Prostate gland (tissue), 2 donors: ENCODE data around the gene METTL25B. TPM values are rescaled to one million over a fixed set of nuclear protein-coding genes. Genes with fewer than 3 reads are reported as not detected.

Experiments used
- DNase-seq: peaks from one replicate; pipeline ENCODE4 v3.0.0-alpha.2; 2019; ENCODE audit warnings: low spot score
- H3K27ac ChIP-seq, 2 donors: fragments of 200-600 bp; sonication (generic); 2 replicates each; pipeline ENCODE4 v1.5.1; 2017 to 2019
- H3K27me3 ChIP-seq: fragments of 200-600 bp; sonication (generic); replicated peaks from 2 replicates; pipeline ENCODE4 v1.5.1; 2019; ENCODE audit not compliant: insufficient read depth
- H3K36me3 ChIP-seq, 2 donors: fragments of 200-600 bp; sonication (generic); 1 replicate in 1 of 2; 2 replicates in 1 of 2; pipeline versions ENCODE4 v1.5.1 to v1.8.1; 2017 to 2019
- H3K4me1 ChIP-seq: fragments of 200-600 bp; sonication (generic); replicated peaks from 2 replicates; pipeline ENCODE4 v1.5.1; 2019
- H3K4me3 ChIP-seq, 2 donors: fragments of 200-600 bp; sonication (generic); 2 replicates each; pipeline ENCODE4 v1.5.1; 2017 to 2019
- H3K9me3 ChIP-seq: fragments of 200-600 bp; sonication (generic); 2 replicates; pipeline ENCODE4 v1.5.1; 2017
- CTCF ChIP-seq, 4 experiments: fragments of 200-600 bp in 2 of 4; fragments of 450-650 bp in 2 of 4; sonication (generic) in 2 of 4; IDR thresholded peaks; 1 replicate in 3 of 4; 2 replicates in 1 of 4; pipeline ENCODE4 v1.5.1; 2016 to 2019; ENCODE audit warnings: antibody characterized with exemption in 4 of 4, mild to moderate bottlenecking in 2 of 4, moderate library complexity in 2 of 4
- POLR2A ChIP-seq: fragments of 450-650 bp; IDR thresholded peaks from one replicate; pipeline ENCODE4 v1.6.1; 2016; ENCODE audit warnings: antibody characterized with exemption, mild to moderate bottlenecking
- POLR2AphosphoS5 ChIP-seq: sonication (generic); formaldehyde crosslinking; IDR thresholded peaks from one replicate; pipeline ENCODE4 v1.6.1; 2017; ENCODE audit warnings: antibody characterized with exemption
- WGBS: methylation state at CpG from one replicate; pipeline ENCODE4 v1.1.5; 2018; 5-methylcytosine and 5-hydroxymethylcytosine counted together
- intact Hi-C: fragments of 100-400 bp; cut with DNase I; formaldehyde crosslinking; loops from one replicate; pipeline ENCODE4 v1.14.2; 2022
- total RNA-seq, 2 donors: library from RNA; depleted of rRNA; stranded (reverse); fragments of >200 nt; gene quantifications; one replicate each; pipeline ENCODE4 v1.1.0, GENCODE V29; 2016

Gene METTL25B
- total RNA-seq, 2 donors from 2014 or later: 62.0 to 69.5 TPM

GRCh38 chr1:156772728-156773497, 44.6 kb downstream of the METTL25B start:
- no peak for DNase-seq
- H3K27me3 ChIP-seq: no peaks in the 10 kb centered on the region
- TF ChIP-seq POLR2A (no peak), CTCF (IDR thresholded peaks at IDR 0.05) (no peak), POLR2AphosphoS5 (no peak)
- H3K9me3 ChIP-seq: no peaks in the 10 kb centered on the region
- H3K4me1 ChIP-seq: peaks cover 5% of the 10 kb centered on the region
- no peak overlapping the region for H3K27ac ChIP-seq
- no peaks in the 10 kb centered on the region for H3K36me3 ChIP-seq
- intact Hi-C loops: no loop called here
- no peak overlapping the region for H3K4me3 ChIP-seq
- WGBS: 57% methylated on average over 9 of the region's 9 CpGs

- H3K27ac ChIP-seq: no peak overlapping the region
- intact Hi-C loops: no loop called here
- WGBS: 87% methylated on average over 3 of the region's 3 CpGs
Observed at GRCh38 chr1:156773607-156774006, 45.3 kb downstream of the METTL25B start.

GRCh38 chr1:156775799-156776198, 47.5 kb downstream of the METTL25B start:
- intact Hi-C loops: no loop called here

More at GRCh38 chr1:156773607-156774006, 45.3 kb downstream of the METTL25B start:
- TF ChIP-seq CTCF (IDR thresholded peaks at IDR 0.05): no peak
- no peak for TF ChIP-seq POLR2AphosphoS5
- no peak for TF ChIP-seq POLR2A
- H3K36me3 ChIP-seq: no peaks in the 10 kb centered on the region
- DNase-seq: no peak
- no peaks in the 10 kb centered on the region for H3K27me3 ChIP-seq
- peaks cover 5% of the 10 kb centered on the region for H3K4me1 ChIP-seq
- no peaks in the 10 kb centered on the region for H3K9me3 ChIP-seq
- H3K4me3 ChIP-seq: no peak overlapping the region

GRCh38 chr1:156776942-156777341, 48.7 kb downstream of the METTL25B start:
- Histone ChIP-seq H3K9me3 (no peaks in the 10 kb centered on the region), H3K4me1 (no peaks in the 10 kb centered on the region), H3K4me3 (no peak overlapping the region), H3K27me3 (no peaks in the 10 kb centered on the region), H3K27ac (no peak overlapping the region), H3K36me3 (no peaks in the 10 kb centered on the region)
- no peak for DNase-seq
- TF ChIP-seq POLR2A (no peak), CTCF (IDR thresholded peaks at IDR 0.05) (no peak), POLR2AphosphoS5 (no peak)
- intact Hi-C loops: no loop called here
- WGBS: 47% methylated on average over 4 of the region's 4 CpGs

More at GRCh38 chr1:156775799-156776198, 47.5 kb downstream of the METTL25B start:
- no peaks in the 10 kb centered on the region for H3K36me3 ChIP-seq
- no peaks in the 10 kb centered on the region for H3K4me1 ChIP-seq
- H3K9me3 ChIP-seq: no peaks in the 10 kb centered on the region
- no peak for TF ChIP-seq POLR2AphosphoS5
- TF ChIP-seq CTCF (IDR thresholded peaks at IDR 0.05): no peak
- no peak for TF ChIP-seq POLR2A
- no peak overlapping the region for H3K27ac ChIP-seq
- no peak overlapping the region for H3K4me3 ChIP-seq
- WGBS: 75% methylated on average over 5 of the region's 5 CpGs
- H3K27me3 ChIP-seq: no peaks in the 10 kb centered on the region
- DNase-seq: no peak

GRCh38 chr1:156777573-156777972, 49.3 kb downstream of the METTL25B start:
- H3K4me1 ChIP-seq: no peaks in the 10 kb centered on the region
- no peaks in the 10 kb centered on the region for H3K36me3 ChIP-seq
- H3K9me3 ChIP-seq: no peaks in the 10 kb centered on the region
- intact Hi-C loops: no loop called here
- TF ChIP-seq POLR2A (no peak), POLR2AphosphoS5 (no peak), CTCF (IDR thresholded peaks at IDR 0.05) (no peak)
- H3K27ac ChIP-seq: no peak overlapping the region
- 38% methylated on average over 1 of the region's 1 CpG for WGBS
- DNase-seq: no peak
- no peaks in the 10 kb centered on the region for H3K27me3 ChIP-seq
- H3K4me3 ChIP-seq: no peak overlapping the region
